ENCODE results near the gene FAM83C. TPM values are rescaled to one million over a fixed set of nuclear protein-coding genes. Genes with fewer than 3 reads are reported as not detected.

The FAM83C gene
- total RNA-seq, 4 donors from 2014 or later: not detected

DNA sequence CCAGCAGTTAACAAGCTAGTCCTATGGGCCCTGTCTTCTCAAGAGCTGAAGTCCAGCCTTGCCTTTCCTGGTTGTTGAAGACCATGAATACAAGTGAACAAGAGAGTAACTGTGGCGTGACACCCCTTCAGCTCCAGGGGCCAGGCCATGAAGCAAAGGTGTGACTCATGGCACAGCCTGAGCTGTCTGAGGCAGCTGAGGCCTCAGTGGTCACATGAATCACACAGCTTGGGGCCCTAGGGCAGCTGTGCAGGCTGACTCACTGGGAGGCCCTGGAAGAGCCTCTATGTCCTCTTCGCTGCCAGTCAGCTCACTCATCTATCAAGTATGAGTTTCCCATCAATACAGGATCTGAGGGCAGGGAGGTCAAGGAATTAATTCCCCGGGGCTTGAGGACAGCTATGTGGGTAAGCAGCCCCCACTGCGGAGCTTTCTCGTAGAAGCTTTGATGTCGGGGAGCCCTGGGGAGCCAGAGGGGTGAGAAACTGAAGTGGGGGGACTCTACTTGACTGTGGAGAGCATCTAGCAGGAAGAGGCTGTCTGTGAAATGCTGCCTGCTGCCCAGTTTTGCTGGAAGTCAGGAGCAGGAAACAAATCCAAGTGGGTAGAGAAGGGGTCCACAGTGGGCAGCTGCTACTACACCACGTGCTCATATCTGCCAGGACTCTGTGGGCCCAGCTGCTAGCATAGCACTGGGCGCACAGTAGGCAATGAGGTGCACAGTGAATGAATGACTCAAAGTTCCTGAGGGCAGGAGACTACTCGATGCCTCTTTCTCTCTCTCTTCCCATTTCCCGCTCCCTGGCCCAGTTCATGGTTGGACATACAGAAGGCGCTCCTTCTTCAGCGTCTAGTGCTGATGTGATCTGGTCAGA lies 13.7 kb upstream of the FAM83C start:
- H3K27ac ChIP-seq: no peak overlapping the region
- H3K9me3 ChIP-seq: no peaks in the 10 kb centered on the region
- H3K27me3 ChIP-seq: no peaks in the 10 kb centered on the region
- intact Hi-C loops (cut with DNase I; ENCODE audit: low total_unique reads): no loop called here
- H3K4me1 ChIP-seq: peaks cover 0 to 3% of the 10 kb centered on the region in 2 donors
- TF ChIP-seq POLR2A (IDR thresholded peaks at IDR 0.05): no peak
- TF ChIP-seq, protein P1, sequence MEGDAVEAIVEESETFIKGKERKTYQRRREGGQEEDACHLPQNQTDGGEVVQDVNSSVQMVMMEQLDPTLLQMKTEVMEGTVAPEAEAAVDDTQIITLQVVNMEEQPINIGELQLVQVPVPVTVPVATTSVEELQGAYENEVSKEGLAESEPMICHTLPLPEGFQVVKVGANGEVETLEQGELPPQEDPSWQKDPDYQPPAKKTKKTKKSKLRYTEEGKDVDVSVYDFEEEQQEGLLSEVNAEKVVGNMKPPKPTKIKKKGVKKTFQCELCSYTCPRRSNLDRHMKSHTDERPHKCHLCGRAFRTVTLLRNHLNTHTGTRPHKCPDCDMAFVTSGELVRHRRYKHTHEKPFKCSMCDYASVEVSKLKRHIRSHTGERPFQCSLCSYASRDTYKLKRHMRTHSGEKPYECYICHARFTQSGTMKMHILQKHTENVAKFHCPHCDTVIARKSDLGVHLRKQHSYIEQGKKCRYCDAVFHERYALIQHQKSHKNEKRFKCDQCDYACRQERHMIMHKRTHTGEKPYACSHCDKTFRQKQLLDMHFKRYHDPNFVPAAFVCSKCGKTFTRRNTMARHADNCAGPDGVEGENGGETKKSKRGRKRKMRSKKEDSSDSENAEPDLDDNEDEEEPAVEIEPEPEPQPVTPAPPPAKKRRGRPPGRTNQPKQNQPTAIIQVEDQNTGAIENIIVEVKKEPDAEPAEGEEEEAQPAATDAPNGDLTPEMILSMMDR (IDR thresholded peaks at IDR 0.05): no peak
- DNase-seq: no peak
- H3K4me3 ChIP-seq: no peak overlapping the region
- no peaks in the 10 kb centered on the region for H3K36me3 ChIP-seq

DNA sequence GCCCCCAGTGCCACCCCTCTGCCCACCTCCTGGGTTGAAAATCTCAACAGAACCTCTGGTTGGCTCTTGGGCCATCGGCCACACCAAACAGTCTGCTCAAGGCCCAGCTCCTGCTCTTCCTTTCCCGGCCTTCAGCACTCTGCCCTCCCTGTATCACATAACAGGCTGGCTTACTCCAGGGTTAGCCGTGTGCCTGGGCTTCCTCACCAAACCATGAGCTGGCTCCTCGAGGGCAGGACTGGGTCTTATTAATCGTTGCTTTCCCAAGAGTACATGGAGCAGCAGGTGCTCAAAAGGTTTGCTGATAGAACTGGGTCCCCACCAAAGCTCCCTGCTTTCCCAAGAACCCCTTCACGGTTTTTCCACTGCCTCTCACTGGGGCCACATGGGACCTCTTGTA lies 12.7 kb upstream of the FAM83C start:
- Histone ChIP-seq H3K27ac (no peak overlapping the region), H3K27me3 (no peaks in the 10 kb centered on the region), H3K4me1 (peaks cover 0 to 3% of the 10 kb centered on the region in 2 donors), H3K4me3 (no peak overlapping the region), H3K9me3 (no peaks in the 10 kb centered on the region), H3K36me3 (no peaks in the 10 kb centered on the region)
- intact Hi-C loops (cut with DNase I; ENCODE audit: low total_unique reads): loop anchor here (5.0 kb wide), 1 partner anchor 137 kb away; no protein-coding TSS in a partner anchor
- no peak for TF ChIP-seq POLR2A (IDR thresholded peaks at IDR 0.05)
- TF ChIP-seq, protein P1 (IDR thresholded peaks at IDR 0.05): no peak
- no peak for DNase-seq

DNA sequence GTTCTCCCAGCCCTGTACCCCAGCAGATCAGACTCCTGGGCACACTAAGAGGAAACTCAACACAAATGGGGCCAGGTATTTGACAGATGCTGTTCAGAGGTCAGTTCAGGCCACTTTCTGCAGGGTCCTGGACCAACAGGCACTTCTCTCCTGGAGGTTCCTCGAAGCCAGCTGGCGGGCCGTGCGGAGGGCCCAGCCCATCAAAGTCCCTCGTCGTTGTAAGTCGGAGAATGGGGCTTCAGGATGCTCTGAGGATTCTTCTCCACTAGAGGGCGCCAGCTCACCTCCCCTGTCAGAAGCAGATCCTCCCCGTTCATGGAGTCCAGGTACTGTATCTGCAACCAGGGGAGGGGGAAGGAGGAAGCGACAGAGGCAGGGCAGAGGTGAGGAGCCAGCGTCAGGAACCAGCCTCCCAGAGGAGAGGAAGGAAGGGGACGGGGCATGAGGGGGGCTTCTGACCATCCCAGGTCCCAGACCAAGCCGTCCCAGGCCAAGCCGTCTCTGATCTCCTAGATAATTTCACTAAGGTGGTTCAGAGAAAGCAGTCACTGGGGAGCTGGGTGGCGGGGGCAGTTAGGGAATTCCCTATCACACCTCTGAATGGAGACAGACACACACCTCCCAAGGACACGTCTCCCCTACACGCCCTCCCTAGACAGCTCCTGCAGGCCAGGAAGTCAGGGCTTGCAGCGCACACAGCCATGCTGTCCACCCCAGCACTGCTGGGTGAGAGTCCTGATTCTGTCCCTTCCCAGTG lies 11.7 kb upstream of the FAM83C start:
- no peaks in the 10 kb centered on the region for H3K36me3 ChIP-seq
- H3K9me3 ChIP-seq: no peaks in the 10 kb centered on the region
- no peak for TF ChIP-seq POLR2A (IDR thresholded peaks at IDR 0.05)
- TF ChIP-seq, protein P1 (IDR thresholded peaks at IDR 0.05): peak; percentile 77 to 89 (median 88)
- peak; percentile 77 to 83 for DNase-seq
- H3K27me3 ChIP-seq: no peaks in the 10 kb centered on the region
- H3K27ac ChIP-seq: no peak overlapping the region
- no peak overlapping the region for H3K4me3 ChIP-seq
- H3K4me1 ChIP-seq: peaks cover 0 to 3% of the 10 kb centered on the region in 2 donors
- intact Hi-C loops (cut with DNase I; ENCODE audit: low total_unique reads): loop anchor here (5.0 kb wide), 1 partner anchor 138 kb away; no protein-coding TSS in a partner anchor

DNA sequence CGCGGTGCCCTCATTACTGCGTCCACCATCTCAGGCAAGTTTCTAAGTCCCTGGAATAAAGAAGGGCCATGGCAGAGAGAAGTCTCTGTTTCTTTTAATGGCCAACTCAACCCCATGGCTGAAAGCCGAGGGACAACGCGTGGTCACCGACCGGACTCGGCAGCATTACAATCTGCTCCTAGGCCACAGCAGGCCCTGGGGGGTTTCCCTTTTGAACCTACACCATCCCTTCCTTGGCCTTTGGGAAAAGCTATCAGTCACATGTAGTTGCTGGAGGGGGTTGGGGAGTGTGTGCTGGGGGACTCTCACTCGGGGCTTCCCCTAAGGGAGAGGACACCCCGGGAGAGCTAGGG lies 11.1 kb upstream of the FAM83C start:
- no peak overlapping the region for H3K27ac ChIP-seq
- peaks cover 0 to 3% of the 10 kb centered on the region in 2 donors for H3K4me1 ChIP-seq
- H3K36me3 ChIP-seq: no peaks in the 10 kb centered on the region
- DNase-seq: no peak
- intact Hi-C loops (cut with DNase I; ENCODE audit: low total_unique reads): loop anchor here (5.0 kb wide), 1 partner anchor 139 kb away; no protein-coding TSS in a partner anchor
- H3K27me3 ChIP-seq: no peaks in the 10 kb centered on the region
- H3K9me3 ChIP-seq: no peaks in the 10 kb centered on the region
- no peak overlapping the region for H3K4me3 ChIP-seq
- TF ChIP-seq POLR2A (IDR thresholded peaks at IDR 0.05): no peak
- TF ChIP-seq, protein P1 (IDR thresholded peaks at IDR 0.05): no peak

All from uterus (tissue), 4 donors.